ENCODE measurements around the gene FXR1.

The FXR1 gene

GRCh38 chr3:181009225-181009624 is 96.8 kb downstream of the FXR1 start:
- no peak for DNase-seq

DNA sequence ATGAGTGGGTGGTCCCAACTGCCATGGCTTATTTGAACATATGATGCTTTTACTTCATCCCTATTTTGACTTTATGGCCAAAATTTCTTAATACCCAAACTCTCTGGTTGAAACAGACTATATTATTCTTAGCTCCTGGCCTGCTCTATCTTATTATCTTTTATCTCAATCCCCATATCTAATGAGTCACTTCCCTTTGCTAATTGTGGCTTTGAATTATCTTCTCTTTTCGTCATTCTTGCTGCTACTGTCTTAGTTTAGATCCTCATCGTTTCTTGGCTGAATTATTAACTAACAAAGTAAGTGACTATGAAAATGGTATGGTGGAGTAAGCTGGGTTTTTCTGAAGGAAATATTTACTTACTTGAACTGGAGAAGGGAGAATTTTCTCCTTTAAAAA is 105.2 kb downstream of the FXR1 start:
- DNase-seq: no peak

- DNase-seq: no peak
Observed at GRCh38 chr3:181025204-181025603, 112.7 kb downstream of the FXR1 start.

- DNase-seq: no peak
Observed at GRCh38 chr3:181030948-181031347, 118.5 kb downstream of the FXR1 start.

All from fibroblast of skin of right quadriceps (primary cell).